OCI-LY1 (cell line): ENCODE measurements around the gene CCDC142.
"Not testable (repeated sequence)": the region's sequence is repeated elsewhere in the genome, so short reads cannot be mapped to it uniquely, and the experiment has no call there.

Experiments used
- H2AFZ ChIP-seq: fragments of 200-600 bp; sonication (generic), shearing (Covaris generic); 2 replicates; pipeline ENCODE4 v1.6.0; 2014; ENCODE audit warnings: antibody characterized with exemption, mild to moderate bottlenecking, low read length
- H3F3A ChIP-seq: fragments of 200-600 bp; sonication (generic), shearing (Covaris generic); 2 replicates; pipeline ENCODE4 v1.6.0; 2014; ENCODE audit warnings: mild to moderate bottlenecking, antibody characterized with exemption, low read length, moderate library complexity; ENCODE audit not compliant: insufficient read depth
- H3K27ac ChIP-seq: fragments of 200-600 bp; sonication (generic); 2 replicates; pipeline ENCODE4 v1.5.1; 2014; ENCODE audit warnings: low read length, mixed run types, mild to moderate bottlenecking, low read depth; ENCODE audit not compliant: poor library complexity, severe bottlenecking
- H3K27me3 ChIP-seq: fragments of 200-600 bp; sonication (generic); 2 replicates; pipeline ENCODE4 v1.6.0; 2014; ENCODE audit warnings: antibody characterized with exemption, mild to moderate bottlenecking, low read length, moderate library complexity; ENCODE audit not compliant: insufficient read depth
- H3K36me3 ChIP-seq: fragments of 200-600 bp; sonication (generic); 2 replicates; pipeline ENCODE4 v1.6.1; 2014; ENCODE audit warnings: mild to moderate bottlenecking, antibody characterized with exemption, low read length, moderate library complexity, mixed read lengths; ENCODE audit not compliant: insufficient read depth
- H3K4me1 ChIP-seq: fragments of 200-600 bp; sonication (generic); 2 replicates; pipeline ENCODE4 v1.5.1; 2014; ENCODE audit warnings: mild to moderate bottlenecking, low read length, moderate library complexity; ENCODE audit not compliant: insufficient read depth, severe bottlenecking
- H3K4me2 ChIP-seq: fragments of 200-600 bp; sonication (generic), shearing (Covaris generic); 2 replicates; pipeline ENCODE4 v1.6.1; 2014; ENCODE audit warnings: low read length
- H3K4me3 ChIP-seq: fragments of 200-600 bp; sonication (generic); 2 replicates; pipeline ENCODE4 v1.5.1; 2014; ENCODE audit warnings: low read length, low read depth, mild to moderate bottlenecking, mixed read lengths; ENCODE audit not compliant: poor library complexity, severe bottlenecking
- H3K79me2 ChIP-seq: fragments of 200-600 bp; shearing (Covaris generic); 2 replicates; pipeline ENCODE4 v1.6.1; 2016; ENCODE audit warnings: mixed run types, low read length, mixed read lengths; ENCODE audit not compliant: insufficient read depth
- H3K9ac ChIP-seq: fragments of 200-600 bp; sonication (generic), shearing (Covaris generic); 2 replicates; pipeline ENCODE4 v1.6.1; 2014; ENCODE audit warnings: mild to moderate bottlenecking, low read length, mixed read lengths
- H3K9me2 ChIP-seq: fragments of 200-600 bp; sonication (generic), shearing (Covaris generic); 2 replicates; pipeline ENCODE4 v1.6.1; 2014; ENCODE audit warnings: low read depth, mild to moderate bottlenecking, low read length, mixed read lengths
- H3K9me3 ChIP-seq: fragments of 200-600 bp; shearing (Covaris generic); 2 replicates; pipeline ENCODE4 v1.6.1; 2014; ENCODE audit warnings: low read length, mixed read lengths
- H4K20me1 ChIP-seq: fragments of 200-600 bp; sonication (generic), shearing (Covaris generic); 2 replicates; pipeline ENCODE4 v1.6.0; 2016; ENCODE audit warnings: mild to moderate bottlenecking, low read length; ENCODE audit not compliant: insufficient read depth
- EZH2 ChIP-seq: fragments of 200-600 bp; sonication (generic), shearing (Covaris generic); IDR thresholded peaks from 2 replicates; pipeline ENCODE4 v1.8.0; 2017; ENCODE audit warnings: borderline replicate concordance, mixed run types, mild to moderate bottlenecking, antibody characterized with exemption, low read length, moderate library complexity, mixed read lengths
- TF ChIP-seq, protein P1 (sequence below): fragments of 200-600 bp; sonication (generic), shearing (Covaris generic); IDR thresholded peaks from 2 replicates; pipeline ENCODE4 v1.5.1; 2017; ENCODE audit warnings: mild to moderate bottlenecking, antibody characterized with exemption, low read length, moderate library complexity, mixed read lengths

The CCDC142 gene

DNA sequence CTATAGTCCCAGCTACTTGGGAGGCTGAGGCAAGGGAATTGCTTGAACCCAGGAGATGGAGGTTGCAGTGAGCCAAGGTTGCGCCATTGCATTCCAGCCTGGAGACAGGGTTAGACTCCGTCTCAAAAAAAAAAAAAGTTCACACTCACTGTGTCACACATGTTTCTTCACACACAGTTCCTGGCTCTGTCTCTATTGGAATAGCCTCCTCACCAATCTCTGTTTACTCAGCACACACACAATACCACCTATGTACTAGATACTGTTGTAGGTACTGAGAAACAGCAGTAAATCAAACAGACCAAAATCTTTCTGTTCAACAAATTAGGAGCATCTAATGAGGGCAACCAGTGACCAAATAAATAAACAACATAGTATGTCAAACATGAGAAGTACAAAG is 3.3 kb upstream of the CCDC142 start:
- TF ChIP-seq EZH2 = no peak
- TF ChIP-seq, protein P1, sequence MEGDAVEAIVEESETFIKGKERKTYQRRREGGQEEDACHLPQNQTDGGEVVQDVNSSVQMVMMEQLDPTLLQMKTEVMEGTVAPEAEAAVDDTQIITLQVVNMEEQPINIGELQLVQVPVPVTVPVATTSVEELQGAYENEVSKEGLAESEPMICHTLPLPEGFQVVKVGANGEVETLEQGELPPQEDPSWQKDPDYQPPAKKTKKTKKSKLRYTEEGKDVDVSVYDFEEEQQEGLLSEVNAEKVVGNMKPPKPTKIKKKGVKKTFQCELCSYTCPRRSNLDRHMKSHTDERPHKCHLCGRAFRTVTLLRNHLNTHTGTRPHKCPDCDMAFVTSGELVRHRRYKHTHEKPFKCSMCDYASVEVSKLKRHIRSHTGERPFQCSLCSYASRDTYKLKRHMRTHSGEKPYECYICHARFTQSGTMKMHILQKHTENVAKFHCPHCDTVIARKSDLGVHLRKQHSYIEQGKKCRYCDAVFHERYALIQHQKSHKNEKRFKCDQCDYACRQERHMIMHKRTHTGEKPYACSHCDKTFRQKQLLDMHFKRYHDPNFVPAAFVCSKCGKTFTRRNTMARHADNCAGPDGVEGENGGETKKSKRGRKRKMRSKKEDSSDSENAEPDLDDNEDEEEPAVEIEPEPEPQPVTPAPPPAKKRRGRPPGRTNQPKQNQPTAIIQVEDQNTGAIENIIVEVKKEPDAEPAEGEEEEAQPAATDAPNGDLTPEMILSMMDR = no peak
- H3K36me3 ChIP-seq = peaks cover 19% of the 10 kb centered on the region; the same call in 1 of the 2 replicates
- H3K27ac ChIP-seq = no peak overlapping the region
- peaks cover 19% of the 10 kb centered on the region for H3K4me1 ChIP-seq
- H3K9me2 ChIP-seq = no peaks in the 10 kb centered on the region
- H3K4me2 ChIP-seq = no peak overlapping the region
- H3K4me3 ChIP-seq = no peak overlapping the region
- no peaks in the 10 kb centered on the region for H3F3A ChIP-seq
- H3K9ac ChIP-seq = no peak overlapping the region
- H3K27me3 ChIP-seq = no peaks in the 10 kb centered on the region
- no peaks in the 10 kb centered on the region for H4K20me1 ChIP-seq
- H3K9me3 ChIP-seq = no peaks in the 10 kb centered on the region
- no peak overlapping the region for H2AFZ ChIP-seq
- 0 out of 2 replicates have a peak, but pooled peaks cover 6% of the 10 kb centered on the region for H3K79me2 ChIP-seq

DNA sequence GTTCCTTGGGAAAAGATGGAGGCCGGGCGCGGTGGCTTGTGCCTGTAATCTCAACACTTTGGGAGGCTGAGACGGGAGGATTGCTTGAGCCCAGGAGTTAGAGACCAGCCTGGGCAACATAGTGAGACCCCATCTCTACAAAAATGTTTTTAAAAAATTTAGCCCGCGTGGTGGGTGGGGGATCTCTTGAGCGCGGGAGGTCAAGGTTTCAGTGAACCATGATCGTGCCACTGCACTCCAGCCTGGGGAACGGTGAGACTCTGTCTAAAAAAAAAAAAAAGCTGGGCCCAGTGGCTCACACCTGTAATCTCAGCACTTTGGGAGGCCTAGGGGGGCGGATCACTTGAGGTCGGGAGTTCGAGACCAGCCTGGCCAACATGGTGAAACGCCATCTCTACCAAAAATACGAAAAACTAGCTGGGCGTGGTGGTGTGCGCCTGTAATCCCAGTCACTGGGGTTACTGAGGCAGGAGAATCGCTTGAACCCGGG is 922 bp upstream of the CCDC142 start:
- not testable (repeated sequence) for H3K27me3 ChIP-seq, H4K20me1 ChIP-seq, H3K79me2 ChIP-seq, H3K9me3 ChIP-seq, H3K9me2 ChIP-seq, H3F3A ChIP-seq
- Histone ChIP-seq H3K4me1 (peaks cover 29% of the 10 kb centered on the region), H2AFZ (peak overlapping the region; percentile 50), H3K36me3 (peaks cover 22% of the 10 kb centered on the region; the same call in 1 of the 2 replicates), H3K4me3 (peak overlapping the region; percentile 91), H3K4me2 (peak overlapping the region; percentile 98), H3K27ac (peak overlapping the region; percentile 85), H3K9ac (peak overlapping the region; percentile 91)

DNA sequence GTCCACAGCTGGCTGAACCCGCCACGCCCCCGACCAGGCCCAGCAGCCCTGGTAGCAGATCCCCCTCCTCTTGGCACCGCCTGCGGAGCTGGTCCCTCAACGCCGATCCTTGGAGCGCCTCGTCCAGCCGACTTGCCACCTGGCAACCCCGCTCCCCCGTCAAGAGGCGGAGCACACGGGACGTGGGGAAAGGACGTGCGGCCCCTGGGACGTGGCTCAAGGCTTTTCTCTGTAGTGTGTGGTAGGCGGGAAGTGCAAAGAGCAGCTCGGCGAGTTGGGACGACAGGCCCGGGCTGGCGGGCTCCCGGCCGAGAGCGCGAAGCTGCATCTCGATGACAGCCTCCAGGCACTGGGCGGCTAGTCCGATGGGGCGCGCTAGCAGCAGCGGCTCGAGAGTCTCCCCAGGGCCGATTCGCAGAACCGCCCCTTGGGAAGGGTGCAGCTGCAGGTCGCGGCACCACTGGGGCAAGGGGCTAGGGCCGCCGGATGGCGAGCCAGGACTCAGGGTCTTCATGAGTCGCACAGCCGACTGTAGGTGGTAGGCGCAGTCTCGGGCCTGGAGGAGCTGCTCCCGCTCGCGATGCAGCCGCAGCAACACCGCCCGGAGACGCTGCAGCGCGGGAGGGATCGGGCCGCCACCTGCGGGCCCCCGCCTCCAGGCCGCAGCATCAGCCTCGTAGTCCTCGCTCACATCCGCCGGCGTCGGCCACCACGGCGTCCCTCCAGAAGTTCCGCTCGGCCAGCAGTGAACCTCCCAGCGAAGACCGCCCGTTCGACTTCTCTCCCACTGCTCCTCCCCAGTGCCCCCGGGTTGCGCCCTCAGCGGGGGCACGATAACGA is 617 bp downstream of the CCDC142 start:
- no peaks in the 10 kb centered on the region for H4K20me1 ChIP-seq
- H3K27me3 ChIP-seq = no peaks in the 10 kb centered on the region
- peak overlapping the region; percentile 98 for H3K4me2 ChIP-seq
- peak overlapping the region; percentile 91 for H3K4me3 ChIP-seq
- H3K79me2 ChIP-seq = 0 out of 2 replicates have a peak, but pooled peaks cover 6% of the 10 kb centered on the region
- H3K27ac ChIP-seq = peak overlapping the region; percentile 85
- H3K9me3 ChIP-seq = no peaks in the 10 kb centered on the region
- TF ChIP-seq, protein P1 = no peak
- no peak for TF ChIP-seq EZH2
- H3K4me1 ChIP-seq = peaks cover 29% of the 10 kb centered on the region
- peak overlapping the region; percentile 91 for H3K9ac ChIP-seq
- H3F3A ChIP-seq = no peaks in the 10 kb centered on the region; the same call in 1 of the 2 replicates
- H2AFZ ChIP-seq = no peak overlapping the region
- no peaks in the 10 kb centered on the region for H3K9me2 ChIP-seq
- peaks cover 26% of the 10 kb centered on the region; the same call in 1 of the 2 replicates for H3K36me3 ChIP-seq
